ENCODE measurements around the gene ENTPD8. TPM values are rescaled to one million over a fixed set of nuclear protein-coding genes. Genes with fewer than 3 reads are reported as not detected.
A peak's percentile ranks its signal among the peaks of the same experiment; 100 is the strongest.

Gene ENTPD8
- total RNA-seq, 1 experiment from 2014 or later: not detected

GRCh38 chr9:137459152-137459600 is 18.0 kb upstream of the ENTPD8 start, which contains the start of gene NSMF:
NSMF (minus strand) TSS chr9:137459334; CDS start chr9:137459102, 232 bp downstream.
- DNase-seq (peak; percentile 91), ATAC-seq (peak; percentile 90)
- H3K9ac ChIP-seq (ENCODE audit: low read length): peak within 1 kb of the TSS; percentile 76
- H3K27me3 ChIP-seq (ENCODE audit: low read length): no peaks in the 10 kb centered on the region
- no peaks in the 10 kb centered on the region for H3F3A ChIP-seq (ENCODE audit: low read length, unreplicated experiment)
- intact Hi-C loops (cut with micrococcal nuclease): loop anchor here (2.0 kb wide), 1 partner anchor 24 kb away; no protein-coding TSS in a partner anchor
- H3K27ac ChIP-seq (ENCODE audit: low read length): peak within 1 kb of the TSS; percentile 26; the same call in 1 of the 2 replicates
- POLR2A ChIA-PET (ENCODE audit: unreplicated experiment): no interaction called here
- peak within 1 kb of the TSS; percentile 92 for H3K4me2 ChIP-seq (ENCODE audit: low read length)
- no peaks in the 10 kb centered on the region for H3K36me3 ChIP-seq (ENCODE audit: low read depth, low read length)
- no peaks in the 10 kb centered on the region for H3K9me2 ChIP-seq (replicated peaks; ENCODE audit: low read length)
- no peak for TF ChIP-seq EZH2 (IDR thresholded peaks at IDR 0.05; ENCODE audit: low read length, unreplicated experiment)
- no peak for TF ChIP-seq EZH2phosphoT487 (IDR thresholded peaks at IDR 0.05; ENCODE audit: borderline replicate concordance, low read length)
- no peak for TF ChIP-seq CTCF (conservative IDR thresholded peaks at IDR 0.05; ENCODE audit: low read depth, low read length)
- CTCF ChIA-PET: interaction anchor here (0.5 to 1.0 kb wide), 2 partner anchors 23 to 481 kb away, joined by 3 to 5 read pairs; no protein-coding TSS in a partner anchor
- H3K9me3 ChIP-seq (ENCODE audit: low read length): no peaks in the 10 kb centered on the region
- H3K4me1 ChIP-seq (ENCODE audit: insufficient read depth, low read length): peaks cover 4% of the 10 kb centered on the region; the same call in 1 of the 2 replicates
- H3K79me2 ChIP-seq (ENCODE audit: low read length): peaks cover 13% of the 10 kb centered on the region; the same call in 1 of the 2 replicates
- peak within 1 kb of the TSS; percentile 91 for H2AFZ ChIP-seq (ENCODE audit: low read length)
- no peaks in the 10 kb centered on the region for H4K20me1 ChIP-seq (ENCODE audit: low read length)
- BruUV-seq (replicated peaks): no TSS peak
- peak within 1 kb of the TSS; percentile 82 for H3K4me3 ChIP-seq (ENCODE audit: low read length)

GRCh38 chr9:137458194-137459151 is 17.3 kb upstream of the ENTPD8 start:
- peaks cover 4% of the 10 kb centered on the region; the same call in 1 of the 2 replicates for H3K4me1 ChIP-seq (ENCODE audit: insufficient read depth, low read length)
- POLR2A ChIA-PET (ENCODE audit: unreplicated experiment): no interaction called here
- peak; percentile 39 for ATAC-seq
- H4K20me1 ChIP-seq (ENCODE audit: low read length): no peaks in the 10 kb centered on the region
- CTCF ChIA-PET: no interaction called here
- no peaks in the 10 kb centered on the region for H3K27me3 ChIP-seq (ENCODE audit: low read length)
- TF ChIP-seq EZH2phosphoT487 (IDR thresholded peaks at IDR 0.05; ENCODE audit: borderline replicate concordance, low read length) (no peak), CTCF (conservative IDR thresholded peaks at IDR 0.05; ENCODE audit: low read depth, low read length) (no peak)
- no TSS peak for BruUV-seq (replicated peaks)
- intact Hi-C loops (cut with micrococcal nuclease): loop anchor here (2.0 kb wide), 1 partner anchor 24 kb away; no protein-coding TSS in a partner anchor
- H3K4me2 ChIP-seq (ENCODE audit: low read length): peak overlapping the region; percentile 92
- H2AFZ ChIP-seq (ENCODE audit: low read length): no peak overlapping the region
- no peaks in the 10 kb centered on the region for H3K9me3 ChIP-seq (ENCODE audit: low read length)
- H3K4me3 ChIP-seq (ENCODE audit: low read length): peak overlapping the region; percentile 82
- H3K9me2 ChIP-seq (replicated peaks; ENCODE audit: low read length): no peaks in the 10 kb centered on the region
- no peak overlapping the region for H3K27ac ChIP-seq (ENCODE audit: low read length)
- no peaks in the 10 kb centered on the region for H3K36me3 ChIP-seq (ENCODE audit: low read depth, low read length)
- peaks cover 13% of the 10 kb centered on the region; the same call in 1 of the 2 replicates for H3K79me2 ChIP-seq (ENCODE audit: low read length)
- DNase-seq: no peak
- peak overlapping the region; percentile 76 for H3K9ac ChIP-seq (ENCODE audit: low read length)
- H3F3A ChIP-seq (ENCODE audit: low read length, unreplicated experiment): no peaks in the 10 kb centered on the region
